Colonic mucosa (tissue), 4 donors: ENCODE measurements around the gene FTO. TPM values are rescaled to one million over a fixed set of nuclear protein-coding genes. Genes with fewer than 3 reads are reported as not detected.

Experiments used
- DNase-seq: peaks from one replicate; pipeline ENCODE4 v3.0.0-alpha.2; 2020
- H3K27ac ChIP-seq: fragments of 200-600 bp; one replicate; pipeline ENCODE4 v1.8.0; 2021
- H3K27me3 ChIP-seq: fragments of 200-600 bp; one replicate; pipeline ENCODE4 v1.8.0; 2021
- H3K36me3 ChIP-seq: fragments of 200-600 bp; one replicate; pipeline ENCODE4 v1.8.0; 2021
- H3K4me1 ChIP-seq: fragments of 200-600 bp; one replicate; pipeline ENCODE4 v1.8.0; 2021; ENCODE audit warnings: mild to moderate bottlenecking
- H3K4me3 ChIP-seq: fragments of 200-600 bp; one replicate; pipeline ENCODE4 v1.8.0; 2021
- H3K9ac ChIP-seq, 2 donors: one replicate each; pipeline ENCODE4 v1.7.0; 2013; ENCODE audit warnings: control low read depth in 2 of 2, low read depth in 2 of 2, low read length in 2 of 2
- H3K9me3 ChIP-seq: fragments of 200-600 bp; one replicate; pipeline ENCODE4 v1.8.0; 2021
- intact Hi-C: fragments of 100-400 bp; cut with DNase I; formaldehyde crosslinking; loops from one replicate; pipeline ENCODE4 v1.14.1; 2022
- total RNA-seq, 2 donors: library from RNA; stranded (reverse); fragmentation: NEBNext Ultra II Directional in 1 of 2; extraction: Animal tissue kit (Norgen Biotek cat#: 25700) in 1 of 2; gene quantifications; one replicate each; pipeline ENCODE4 v1.2.1, GENCODE V29; 2021
- TF ChIP-seq, protein P1 (sequence below): fragments of 200-600 bp; IDR thresholded peaks from one replicate; pipeline ENCODE4 v1.8.0; 2022; ENCODE audit warnings: antibody characterized with exemption, mild to moderate bottlenecking
- donor health status: healthy.
- donor health status: DM: no; HTN: no; CAD: no.
- donor health status: DM: no; HTN: no; CAD: no.

The FTO gene
- total RNA-seq, 2 donors from 2014 or later = 38.3 to 39.2 TPM

DNA sequence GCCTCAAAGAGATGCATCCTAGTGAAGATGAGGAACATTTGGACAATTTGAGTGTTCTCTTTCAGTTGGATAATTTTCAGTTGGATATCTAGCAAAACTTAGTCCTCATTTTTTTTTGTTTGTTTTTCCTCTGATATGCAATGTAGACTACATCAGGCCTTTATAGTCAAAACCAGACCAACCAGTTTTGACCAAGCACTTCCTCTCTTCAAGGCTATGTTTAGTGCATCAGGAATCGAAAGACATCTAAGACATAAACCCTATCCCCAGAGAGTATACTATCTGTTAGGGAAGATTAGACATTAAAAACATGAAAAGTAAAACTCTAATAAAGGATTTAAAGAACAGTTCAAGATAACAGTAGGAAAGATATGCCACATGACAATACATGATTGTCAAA is 326.5 kb downstream of the FTO start:
- Histone ChIP-seq H3K36me3 (no peaks in the 10 kb centered on the region), H3K27ac (no peak overlapping the region), H3K9ac (no peak overlapping the region), H3K9me3 (no peaks in the 10 kb centered on the region), H3K4me3 (no peak overlapping the region), H3K27me3 (no peaks in the 10 kb centered on the region), H3K4me1 (no peaks in the 10 kb centered on the region)
- TF ChIP-seq, protein P1, sequence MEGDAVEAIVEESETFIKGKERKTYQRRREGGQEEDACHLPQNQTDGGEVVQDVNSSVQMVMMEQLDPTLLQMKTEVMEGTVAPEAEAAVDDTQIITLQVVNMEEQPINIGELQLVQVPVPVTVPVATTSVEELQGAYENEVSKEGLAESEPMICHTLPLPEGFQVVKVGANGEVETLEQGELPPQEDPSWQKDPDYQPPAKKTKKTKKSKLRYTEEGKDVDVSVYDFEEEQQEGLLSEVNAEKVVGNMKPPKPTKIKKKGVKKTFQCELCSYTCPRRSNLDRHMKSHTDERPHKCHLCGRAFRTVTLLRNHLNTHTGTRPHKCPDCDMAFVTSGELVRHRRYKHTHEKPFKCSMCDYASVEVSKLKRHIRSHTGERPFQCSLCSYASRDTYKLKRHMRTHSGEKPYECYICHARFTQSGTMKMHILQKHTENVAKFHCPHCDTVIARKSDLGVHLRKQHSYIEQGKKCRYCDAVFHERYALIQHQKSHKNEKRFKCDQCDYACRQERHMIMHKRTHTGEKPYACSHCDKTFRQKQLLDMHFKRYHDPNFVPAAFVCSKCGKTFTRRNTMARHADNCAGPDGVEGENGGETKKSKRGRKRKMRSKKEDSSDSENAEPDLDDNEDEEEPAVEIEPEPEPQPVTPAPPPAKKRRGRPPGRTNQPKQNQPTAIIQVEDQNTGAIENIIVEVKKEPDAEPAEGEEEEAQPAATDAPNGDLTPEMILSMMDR = no peak
- intact Hi-C loops = no loop called here
- no peak for DNase-seq

DNA sequence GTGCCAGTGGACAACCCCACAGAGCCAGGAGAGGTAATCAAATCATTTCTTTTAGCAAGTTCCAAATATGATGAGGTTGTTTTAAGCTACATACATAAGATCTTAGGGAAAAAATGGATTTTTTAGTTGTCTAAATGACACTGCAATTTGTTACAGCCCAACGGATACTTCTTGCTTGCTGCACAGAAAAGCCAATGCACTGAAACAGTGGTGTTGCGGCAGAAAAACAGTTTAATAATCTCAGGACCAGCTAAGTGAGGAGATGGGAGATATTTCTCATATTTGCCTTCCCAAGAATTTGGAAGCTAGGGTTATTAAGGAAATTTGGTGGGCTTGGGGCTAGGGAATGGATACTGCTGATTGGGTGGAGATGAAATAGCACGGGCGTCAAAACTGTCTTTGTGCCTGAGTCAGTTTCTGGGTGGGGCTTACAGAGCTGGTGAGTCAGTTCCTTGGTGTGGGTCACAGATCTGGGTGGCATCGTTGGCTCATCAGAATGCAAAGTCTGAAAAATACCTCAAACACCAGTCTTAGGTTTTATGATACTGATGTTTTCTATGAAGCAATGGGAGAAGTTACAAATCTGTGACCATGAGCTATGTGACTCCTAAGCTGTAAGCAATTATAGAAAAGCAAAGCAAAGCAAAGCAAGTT is 327.3 kb downstream of the FTO start:
- intact Hi-C loops = no loop called here
- DNase-seq = no peak
- H3K27me3 ChIP-seq = no peaks in the 10 kb centered on the region
- H3K27ac ChIP-seq = no peak overlapping the region
- no peak overlapping the region for H3K9ac ChIP-seq
- no peaks in the 10 kb centered on the region for H3K36me3 ChIP-seq
- H3K4me1 ChIP-seq = no peaks in the 10 kb centered on the region
- no peak overlapping the region for H3K4me3 ChIP-seq
- no peaks in the 10 kb centered on the region for H3K9me3 ChIP-seq
- TF ChIP-seq, protein P1 = no peak

DNA sequence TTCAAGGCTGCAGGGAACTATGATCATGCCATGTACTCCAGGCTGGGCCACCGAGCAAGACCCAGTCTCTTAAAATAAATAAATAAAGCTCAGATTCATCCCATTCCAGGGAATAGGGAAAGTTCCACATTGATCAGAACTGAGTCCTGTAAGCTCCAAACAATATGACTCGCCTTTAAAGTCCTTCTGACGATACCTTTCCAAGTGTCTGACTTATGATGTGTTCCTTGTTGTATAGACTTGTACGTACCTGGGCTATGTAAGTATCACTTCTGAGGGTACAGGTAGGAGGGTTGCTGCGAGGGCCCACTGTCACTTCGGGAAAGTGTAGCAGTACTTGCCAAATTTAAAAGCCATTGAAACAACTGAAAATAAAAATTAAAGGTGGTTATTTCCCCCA is 329.8 kb downstream of the FTO start:
- no peak for DNase-seq
- Histone ChIP-seq H3K9ac (no peak overlapping the region), H3K27ac (no peak overlapping the region), H3K9me3 (no peaks in the 10 kb centered on the region), H3K36me3 (no peaks in the 10 kb centered on the region), H3K4me3 (no peak overlapping the region), H3K4me1 (no peaks in the 10 kb centered on the region), H3K27me3 (no peaks in the 10 kb centered on the region)
- TF ChIP-seq, protein P1 = no peak
- intact Hi-C loops = no loop called here

DNA sequence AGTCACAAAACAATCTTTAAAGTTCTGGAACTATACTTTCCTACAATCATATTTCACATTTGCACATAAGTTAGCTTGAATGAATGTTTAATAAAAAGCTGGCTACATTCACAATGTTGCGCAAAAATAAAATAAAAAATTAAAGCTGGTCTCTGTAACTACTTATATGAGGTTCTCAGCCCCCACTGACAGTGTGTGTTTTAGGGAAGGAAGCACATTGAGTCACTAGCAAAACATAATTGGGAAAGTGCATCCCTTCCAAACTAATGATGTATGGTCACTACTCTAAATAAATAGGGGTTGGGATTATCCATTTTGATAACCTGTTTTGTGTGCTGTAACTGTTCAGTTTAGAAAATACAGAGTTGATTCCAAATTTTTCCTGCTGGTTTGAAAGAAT is 330.7 kb downstream of the FTO start:
- TF ChIP-seq, protein P1 = no peak
- Histone ChIP-seq H3K9me3 (no peaks in the 10 kb centered on the region), H3K27me3 (no peaks in the 10 kb centered on the region), H3K9ac (no peak overlapping the region), H3K36me3 (no peaks in the 10 kb centered on the region), H3K27ac (no peak overlapping the region), H3K4me1 (no peaks in the 10 kb centered on the region), H3K4me3 (no peak overlapping the region)
- no peak for DNase-seq
- intact Hi-C loops = no loop called here

DNA sequence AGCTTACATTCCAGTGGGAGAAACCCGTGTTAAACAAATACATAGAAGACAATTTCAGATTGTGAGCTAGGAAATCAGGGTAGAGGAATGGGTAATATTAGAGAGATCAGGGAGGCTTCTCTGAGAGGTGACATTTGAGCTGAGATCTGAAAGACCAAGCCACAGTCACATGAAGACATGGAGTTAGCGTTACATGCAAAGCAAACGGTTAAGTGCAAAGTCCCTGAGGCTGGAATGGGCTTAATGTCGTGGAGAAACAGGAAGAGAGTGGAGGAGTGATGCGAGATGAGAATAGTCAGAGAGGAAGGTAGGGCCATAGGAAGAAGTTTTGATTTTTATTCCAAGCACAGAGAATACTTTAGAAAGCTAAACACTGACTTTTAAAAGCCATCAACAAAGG is 336.5 kb downstream of the FTO start:
- no peaks in the 10 kb centered on the region for H3K4me1 ChIP-seq
- TF ChIP-seq, protein P1 = no peak

More for the DNA sequence above, 336.5 kb downstream of the FTO start:
- Histone ChIP-seq H3K27me3 (no peaks in the 10 kb centered on the region), H3K36me3 (no peaks in the 10 kb centered on the region), H3K9ac (no peak overlapping the region), H3K9me3 (no peaks in the 10 kb centered on the region), H3K4me3 (no peak overlapping the region), H3K27ac (no peak overlapping the region)
- DNase-seq = no peak
- intact Hi-C loops = no loop called here
